ENCODE results near the gene CST6. TPM values are rescaled to one million over a fixed set of nuclear protein-coding genes. Genes with fewer than 3 reads are reported as not detected.

CST6 gene
- total RNA-seq, 1 donor from 2014 or later = not detected

GRCh38 chr11:66004186-66004585, 7.6 kb upstream of the CST6 start:
- no peak for DNase-seq (ENCODE audit: low read depth, low spot score)
- no peak for TF ChIP-seq CTCF (conservative IDR thresholded peaks at IDR 0.05)
- Mint-ChIP-seq H3K27me3 (ENCODE audit: low read depth) (no peaks in the 10 kb centered on the region), H3K9me3 (no peaks in the 10 kb centered on the region), H3K36me3 (ENCODE audit: low read depth) (peaks cover 9% of the 10 kb centered on the region), H3K4me1 (peaks cover 25% of the 10 kb centered on the region), H3K4me3 (peak overlapping the region; percentile 89), H3K27ac (ENCODE audit: unreplicated experiment) (no peak overlapping the region)

GRCh38 chr11:66006134-66006890, 5.5 kb upstream of the CST6 start:
- TF ChIP-seq CTCF (conservative IDR thresholded peaks at IDR 0.05) = no peak
- H3K4me1 Mint-ChIP-seq = peaks cover 20% of the 10 kb centered on the region
- no peak overlapping the region for H3K27ac Mint-ChIP-seq (ENCODE audit: unreplicated experiment)
- H3K9me3 Mint-ChIP-seq = no peaks in the 10 kb centered on the region
- H3K36me3 Mint-ChIP-seq (ENCODE audit: low read depth) = peaks cover 5% of the 10 kb centered on the region
- no peak for DNase-seq (ENCODE audit: low read depth, low spot score)
- H3K4me3 Mint-ChIP-seq = peak overlapping the region; percentile 67
- no peaks in the 10 kb centered on the region for H3K27me3 Mint-ChIP-seq (ENCODE audit: low read depth)

- peaks cover 16% of the 10 kb centered on the region for H3K4me1 Mint-ChIP-seq
- peak overlapping the region; percentile 56 for H3K4me3 Mint-ChIP-seq
- H3K27me3 Mint-ChIP-seq (ENCODE audit: low read depth) = no peaks in the 10 kb centered on the region
- DNase-seq (ENCODE audit: low read depth, low spot score) = no peak
- peaks cover 5% of the 10 kb centered on the region for H3K36me3 Mint-ChIP-seq (ENCODE audit: low read depth)
- H3K27ac Mint-ChIP-seq (ENCODE audit: unreplicated experiment) = no peak overlapping the region
- TF ChIP-seq CTCF (conservative IDR thresholded peaks at IDR 0.05) = no peak
- no peaks in the 10 kb centered on the region for H3K9me3 Mint-ChIP-seq
Observed at GRCh38 chr11:66006891-66007176, 5.0 kb upstream of the CST6 start.

- H3K36me3 Mint-ChIP-seq (ENCODE audit: low read depth) = peaks cover 4% of the 10 kb centered on the region
- H3K27me3 Mint-ChIP-seq (ENCODE audit: low read depth) = no peaks in the 10 kb centered on the region
- no peak overlapping the region for H3K4me3 Mint-ChIP-seq
- no peak for DNase-seq (ENCODE audit: low read depth, low spot score)
- H3K9me3 Mint-ChIP-seq = no peaks in the 10 kb centered on the region
- no peak overlapping the region for H3K27ac Mint-ChIP-seq (ENCODE audit: unreplicated experiment)
- peaks cover 12% of the 10 kb centered on the region for H3K4me1 Mint-ChIP-seq
- no peak for TF ChIP-seq CTCF (conservative IDR thresholded peaks at IDR 0.05)
Observed at GRCh38 chr11:66007201-66007634, 4.6 kb upstream of the CST6 start.

- H3K4me3 Mint-ChIP-seq = peak overlapping the region; percentile 60
- H3K36me3 Mint-ChIP-seq (ENCODE audit: low read depth) = peaks cover 2% of the 10 kb centered on the region
- H3K9me3 Mint-ChIP-seq = no peaks in the 10 kb centered on the region
- no peak for TF ChIP-seq CTCF (conservative IDR thresholded peaks at IDR 0.05)
- no peaks in the 10 kb centered on the region for H3K27me3 Mint-ChIP-seq (ENCODE audit: low read depth)
- H3K27ac Mint-ChIP-seq (ENCODE audit: unreplicated experiment) = no peak overlapping the region
- DNase-seq (ENCODE audit: low read depth, low spot score) = no peak
- peaks cover 6% of the 10 kb centered on the region for H3K4me1 Mint-ChIP-seq
Observed at GRCh38 chr11:66008095-66008467, 3.7 kb upstream of the CST6 start.
